ENCODE data around the gene CTR9. TPM values are rescaled to one million over a fixed set of nuclear protein-coding genes. Genes with fewer than 3 reads are reported as not detected.
A peak's percentile ranks its signal among the peaks of the same experiment; 100 is the strongest.
"Not testable (repeated sequence)": the region's sequence is repeated elsewhere in the genome, so short reads cannot be mapped to it uniquely, and the experiment has no call there.

The CTR9 gene
- total and polyA plus RNA-seq, 2 donors: 27.4 to 29.6 TPM

DNA sequence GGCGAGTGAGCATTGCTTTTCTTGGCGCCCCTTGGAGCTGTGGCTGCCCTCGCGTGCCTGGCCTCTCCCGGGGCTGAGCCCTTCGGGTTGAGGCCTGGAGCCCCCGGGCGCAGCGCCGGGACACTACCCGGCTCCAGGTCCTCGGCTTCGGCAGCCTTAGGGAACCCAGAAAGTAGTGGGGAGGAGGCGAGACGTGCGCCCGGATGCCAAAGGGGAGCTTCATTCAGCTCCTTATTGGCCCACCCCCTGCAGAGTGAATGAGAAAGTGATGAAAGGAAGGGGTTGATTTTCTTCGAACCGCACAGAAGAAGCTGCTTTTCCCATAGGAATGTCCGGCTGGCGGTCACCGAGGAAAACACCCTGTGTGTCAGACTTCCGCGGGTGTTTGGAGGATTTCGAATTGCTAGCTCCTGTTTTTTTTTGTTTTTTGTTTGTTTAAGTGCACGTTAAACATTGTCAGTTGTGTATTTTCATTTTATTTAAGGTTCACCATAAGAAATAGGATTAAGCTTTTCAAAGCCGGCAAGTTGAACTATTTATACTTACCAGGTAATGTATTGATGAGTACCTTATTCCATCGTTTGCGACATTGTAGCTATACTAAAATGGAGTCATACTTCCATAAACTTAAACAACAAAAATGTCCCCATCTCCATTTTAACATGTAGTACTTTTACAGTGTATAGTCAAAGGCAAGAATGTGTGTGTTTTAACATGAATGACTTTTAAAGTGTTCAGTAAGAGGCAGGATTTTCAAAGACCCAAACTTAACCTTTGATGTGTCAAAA lies 58.5 kb downstream of the CTR9 start:
- WGBS: 4% methylated on average over 29 of the region's 29 CpGs
- Histone ChIP-seq H3K27ac (ENCODE audit: low read depth in 1 of 2, low read length in 1 of 2) (peak overlapping the region; percentile 98 to 100), H3K36me3 (ENCODE audit: control insufficient read depth in 2 of 2, insufficient read depth in 2 of 2, low read length in 1 of 2) (peaks cover 19 to 27% of the 10 kb centered on the region in 2 donors), H3K4me3 (ENCODE audit: low read length in 2 of 2) (peak overlapping the region; percentile 83 to 90), H3K9me3 (ENCODE audit: control insufficient read depth in 2 of 2, insufficient read depth in 1 of 2, low read length in 1 of 2) (no peaks in the 10 kb centered on the region), H3K4me1 (ENCODE audit: control insufficient read depth in 2 of 2, insufficient read depth in 2 of 2, low read length in 2 of 2) (peaks cover 15 to 17% of the 10 kb centered on the region in 2 donors), H3K27me3 (ENCODE audit: control insufficient read depth in 2 of 2, insufficient read depth in 1 of 2, low read length in 1 of 2) (peaks cover 0 to 2% of the 10 kb centered on the region in 2 donors)
- peak in 6 of 9 donors; percentile 37 to 80 (median 50) for DNase-seq (ENCODE audit: low read depth in 6 of 9, low spot score in 9 of 9)

DNA sequence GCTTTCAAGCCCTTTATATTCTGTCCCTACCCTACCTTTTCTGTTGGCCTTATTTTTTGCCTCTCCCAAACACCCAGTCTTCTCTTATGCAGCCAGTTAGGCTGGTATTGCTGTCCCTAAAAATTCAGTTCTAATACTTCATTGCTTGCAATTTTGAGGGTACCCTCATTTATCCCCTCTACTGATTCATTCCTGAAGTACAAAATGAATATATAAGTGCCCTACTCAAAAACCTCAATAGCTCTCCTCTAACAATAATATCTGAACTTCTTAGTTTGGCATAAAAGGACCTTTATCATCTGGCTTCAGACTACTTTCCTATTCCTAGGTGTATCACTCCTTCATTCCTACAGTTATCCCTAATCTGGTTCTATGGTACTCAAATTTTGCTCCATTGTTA lies 62.9 kb downstream of the CTR9 start:
- no peaks in the 10 kb centered on the region for H3K4me1 ChIP-seq (ENCODE audit: control insufficient read depth in 2 of 2, insufficient read depth in 2 of 2, low read length in 2 of 2)
- H3K27me3 ChIP-seq (ENCODE audit: control insufficient read depth in 2 of 2, insufficient read depth in 1 of 2, low read length in 1 of 2): peaks cover 0 to 2% of the 10 kb centered on the region in 2 donors
- H3K27ac ChIP-seq (ENCODE audit: low read depth in 1 of 2, low read length in 1 of 2): no peak overlapping the region
- H3K9me3 ChIP-seq (ENCODE audit: control insufficient read depth in 2 of 2, insufficient read depth in 1 of 2, low read length in 1 of 2): no peaks in the 10 kb centered on the region
- no peaks in the 10 kb centered on the region for H3K36me3 ChIP-seq (ENCODE audit: control insufficient read depth in 2 of 2, insufficient read depth in 2 of 2, low read length in 1 of 2)
- DNase-seq (ENCODE audit: low read depth in 6 of 9, low spot score in 9 of 9): no peak
- no peak overlapping the region for H3K4me3 ChIP-seq (ENCODE audit: low read length in 2 of 2)

GRCh38 chr11:10818594-10818993 lies 67.5 kb downstream of the CTR9 start:
- DNase-seq (ENCODE audit: low read depth in 6 of 9, low spot score in 9 of 9): no peak
- Histone ChIP-seq H3K4me3 (ENCODE audit: low read length in 2 of 2) (no peak overlapping the region), H3K27me3 (ENCODE audit: control insufficient read depth in 2 of 2, insufficient read depth in 1 of 2, low read length in 1 of 2) (no peaks in the 10 kb centered on the region), H3K4me1 (ENCODE audit: control insufficient read depth in 2 of 2, insufficient read depth in 2 of 2, low read length in 2 of 2) (no peaks in the 10 kb centered on the region), H3K9me3 (ENCODE audit: control insufficient read depth in 2 of 2, insufficient read depth in 1 of 2, low read length in 1 of 2) (no peaks in the 10 kb centered on the region), H3K27ac (ENCODE audit: low read depth in 1 of 2, low read length in 1 of 2) (no peak overlapping the region), H3K36me3 (ENCODE audit: control insufficient read depth in 2 of 2, insufficient read depth in 2 of 2, low read length in 1 of 2) (no peaks in the 10 kb centered on the region)
- 100% methylated on average over 1 of the region's 1 CpG for WGBS

DNA sequence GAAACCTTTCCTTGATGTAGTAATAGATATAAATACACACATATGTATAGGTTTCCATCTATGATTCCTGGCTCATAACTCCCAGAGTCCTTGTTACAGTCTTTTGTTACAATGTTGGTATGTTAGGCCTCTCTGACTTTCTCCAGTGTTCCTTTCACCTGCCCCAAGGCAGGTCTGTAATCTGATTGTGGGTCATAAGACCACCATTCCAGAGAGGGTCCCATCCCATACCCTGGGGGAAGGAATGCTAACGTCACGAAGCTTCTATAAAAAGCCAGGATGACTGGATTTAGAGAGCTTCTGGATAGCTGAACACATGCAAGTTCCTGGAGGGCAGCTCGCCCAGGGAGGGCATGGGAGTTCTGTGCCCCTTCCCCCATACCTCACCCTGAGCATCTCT lies 71.4 kb downstream of the CTR9 start:
- H3K4me3 ChIP-seq (ENCODE audit: low read length in 2 of 2); H3K27me3 ChIP-seq (ENCODE audit: control insufficient read depth in 2 of 2, insufficient read depth in 1 of 2, low read length in 1 of 2); H3K4me1 ChIP-seq (ENCODE audit: control insufficient read depth in 2 of 2, insufficient read depth in 2 of 2, low read length in 2 of 2); DNase-seq (ENCODE audit: low read depth in 6 of 9, low spot score in 9 of 9); H3K9me3 ChIP-seq (ENCODE audit: control insufficient read depth in 2 of 2, insufficient read depth in 1 of 2, low read length in 1 of 2); H3K36me3 ChIP-seq (ENCODE audit: control insufficient read depth in 2 of 2, insufficient read depth in 2 of 2, low read length in 1 of 2); H3K27ac ChIP-seq (ENCODE audit: low read depth in 1 of 2, low read length in 1 of 2): not testable (repeated sequence)
- WGBS: 98% methylated on average over 3 of the region's 3 CpGs

GRCh38 chr11:10823152-10823579 lies 72.1 kb downstream of the CTR9 start:
- 33% methylated on average over 2 of the region's 2 CpGs for WGBS
- Histone ChIP-seq H3K4me1 (ENCODE audit: control insufficient read depth in 2 of 2, insufficient read depth in 2 of 2, low read length in 2 of 2) (peaks cover 0 to 3% of the 10 kb centered on the region in 2 donors), H3K27me3 (ENCODE audit: control insufficient read depth in 2 of 2, insufficient read depth in 1 of 2, low read length in 1 of 2) (no peaks in the 10 kb centered on the region), H3K36me3 (ENCODE audit: control insufficient read depth in 2 of 2, insufficient read depth in 2 of 2, low read length in 1 of 2) (no peaks in the 10 kb centered on the region), H3K9me3 (ENCODE audit: control insufficient read depth in 2 of 2, insufficient read depth in 1 of 2, low read length in 1 of 2) (no peaks in the 10 kb centered on the region), H3K4me3 (ENCODE audit: low read length in 2 of 2) (no peak overlapping the region), H3K27ac (ENCODE audit: low read depth in 1 of 2, low read length in 1 of 2) (peak overlapping the region; percentile 52 to 68)
- peak in 1 of 9 donors; percentile 25 for DNase-seq (ENCODE audit: low read depth in 6 of 9, low spot score in 9 of 9)

- Histone ChIP-seq H3K4me1 (ENCODE audit: control insufficient read depth in 2 of 2, insufficient read depth in 2 of 2, low read length in 2 of 2) (peaks cover 0 to 3% of the 10 kb centered on the region in 2 donors), H3K4me3 (ENCODE audit: low read length in 2 of 2) (no peak overlapping the region), H3K9me3 (ENCODE audit: control insufficient read depth in 2 of 2, insufficient read depth in 1 of 2, low read length in 1 of 2) (peaks cover 0 to 2% of the 10 kb centered on the region in 2 donors), H3K27ac (ENCODE audit: low read depth in 1 of 2, low read length in 1 of 2) (no peak overlapping the region), H3K27me3 (ENCODE audit: control insufficient read depth in 2 of 2, insufficient read depth in 1 of 2, low read length in 1 of 2) (no peaks in the 10 kb centered on the region), H3K36me3 (ENCODE audit: control insufficient read depth in 2 of 2, insufficient read depth in 2 of 2, low read length in 1 of 2) (no peaks in the 10 kb centered on the region)
- WGBS: 39% methylated on average over 3 of the region's 3 CpGs
- no peak for DNase-seq (ENCODE audit: low read depth in 6 of 9, low spot score in 9 of 9)
These were observed 73.8 kb downstream of the CTR9 start for GRCh38 chr11:10824888-10825287.

DNA sequence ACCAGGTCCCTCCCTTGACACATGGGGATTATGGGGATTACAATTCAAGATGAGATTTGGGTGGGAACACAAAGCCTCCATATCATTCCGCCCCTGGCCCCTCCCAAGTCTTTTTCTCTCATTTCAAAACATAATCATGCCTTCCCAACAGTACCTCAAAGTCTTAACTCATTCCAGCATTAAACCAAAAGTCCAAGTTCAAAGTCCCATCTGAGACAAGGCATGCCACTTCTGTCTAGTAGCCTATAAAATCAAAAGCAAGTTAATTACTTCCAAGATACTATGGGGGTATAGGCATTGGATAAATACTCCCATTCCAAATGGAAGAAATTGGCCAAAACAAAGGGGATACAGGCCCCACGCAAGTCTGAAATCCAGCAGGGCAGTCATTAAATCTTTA lies 77.4 kb downstream of the CTR9 start:
- DNase-seq (ENCODE audit: low read depth in 6 of 9, low spot score in 9 of 9): no peak
- H3K27ac ChIP-seq (ENCODE audit: low read depth in 1 of 2, low read length in 1 of 2): no peak overlapping the region
- H3K4me3 ChIP-seq (ENCODE audit: low read length in 2 of 2): no peak overlapping the region
- H3K27me3 ChIP-seq (ENCODE audit: control insufficient read depth in 2 of 2, insufficient read depth in 1 of 2, low read length in 1 of 2): no peaks in the 10 kb centered on the region
- no peaks in the 10 kb centered on the region for H3K36me3 ChIP-seq (ENCODE audit: control insufficient read depth in 2 of 2, insufficient read depth in 2 of 2, low read length in 1 of 2)
- H3K9me3 ChIP-seq (ENCODE audit: control insufficient read depth in 2 of 2, insufficient read depth in 1 of 2, low read length in 1 of 2): peaks cover 0 to 2% of the 10 kb centered on the region in 2 donors
- WGBS: 97% methylated on average over 2 of the region's 2 CpGs
- peaks cover 0 to 3% of the 10 kb centered on the region in 2 donors for H3K4me1 ChIP-seq (ENCODE audit: control insufficient read depth in 2 of 2, insufficient read depth in 2 of 2, low read length in 2 of 2)

DNA sequence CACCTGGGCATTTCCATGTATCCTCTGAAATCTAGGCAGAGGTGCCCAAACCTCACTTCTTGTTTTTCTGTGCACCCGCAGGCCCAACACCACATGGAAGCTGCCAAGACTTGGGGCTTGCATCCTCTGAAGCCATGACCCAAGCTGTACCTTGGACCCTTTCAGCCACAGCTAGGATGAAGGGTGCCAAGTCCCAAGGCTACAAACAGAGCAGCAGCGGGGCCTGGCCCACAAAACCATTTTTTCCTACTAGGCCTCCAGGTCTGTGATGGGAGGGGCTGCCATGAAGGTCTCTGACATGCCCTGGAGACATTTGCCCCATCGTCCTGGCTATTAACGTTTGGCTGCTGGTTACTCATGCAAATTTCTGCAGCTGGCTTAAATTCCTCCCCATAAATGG lies 78.1 kb downstream of the CTR9 start:
- no peaks in the 10 kb centered on the region for H3K4me1 ChIP-seq (ENCODE audit: control insufficient read depth in 2 of 2, insufficient read depth in 2 of 2, low read length in 2 of 2)
- H3K27me3 ChIP-seq (ENCODE audit: control insufficient read depth in 2 of 2, insufficient read depth in 1 of 2, low read length in 1 of 2): no peaks in the 10 kb centered on the region
- 97% methylated on average over 4 of the region's 4 CpGs for WGBS
- peaks cover 0 to 2% of the 10 kb centered on the region in 2 donors for H3K9me3 ChIP-seq (ENCODE audit: control insufficient read depth in 2 of 2, insufficient read depth in 1 of 2, low read length in 1 of 2)
- H3K27ac ChIP-seq (ENCODE audit: low read depth in 1 of 2, low read length in 1 of 2): no peak overlapping the region
- no peaks in the 10 kb centered on the region for H3K36me3 ChIP-seq (ENCODE audit: control insufficient read depth in 2 of 2, insufficient read depth in 2 of 2, low read length in 1 of 2)
- H3K4me3 ChIP-seq (ENCODE audit: low read length in 2 of 2): no peak overlapping the region
- DNase-seq (ENCODE audit: low read depth in 6 of 9, low spot score in 9 of 9): no peak

All from thymus (tissue), 11 donors.